ENCODE data around the gene F2RL2. TPM values are rescaled to one million over a fixed set of nuclear protein-coding genes. Genes with fewer than 3 reads are reported as not detected.

Gene F2RL2
- total RNA-seq, 1 experiment from 2014 or later = 0.11 TPM

DNA sequence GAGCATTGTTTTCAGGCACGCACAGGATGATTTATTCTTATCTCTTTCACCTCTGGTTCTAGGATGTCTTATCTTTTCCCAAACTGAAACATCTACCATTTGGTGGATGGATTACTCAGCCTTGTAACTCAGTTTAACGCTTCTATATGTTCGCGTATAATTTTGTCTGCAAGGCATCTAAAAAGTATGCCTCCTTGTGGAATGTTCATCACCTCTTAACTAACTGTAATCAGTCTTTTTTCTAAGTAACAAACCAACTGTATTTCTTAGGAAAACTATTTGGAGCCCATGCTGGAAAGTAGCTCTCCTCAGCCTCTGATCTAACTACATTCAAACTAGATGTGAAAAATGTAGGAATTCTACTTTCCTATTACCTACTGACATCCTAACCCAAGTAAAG is 11.5 kb upstream of the F2RL2 start:
- ATAC-seq = no peak
- H3K27ac ChIP-seq (ENCODE audit: low read length) = no peak overlapping the region
- H3K9ac ChIP-seq (ENCODE audit: low read length) = no peak overlapping the region
- no peaks in the 10 kb centered on the region for H3K36me3 ChIP-seq (ENCODE audit: low read depth, low read length)
- no peak overlapping the region for H3K4me2 ChIP-seq (ENCODE audit: low read length)
- intact Hi-C loops (cut with micrococcal nuclease) = no loop called here
- CTCF ChIA-PET = no interaction called here
- no TSS peak for BruUV-seq (replicated peaks)
- no peaks in the 10 kb centered on the region for H3K4me1 ChIP-seq (ENCODE audit: insufficient read depth, low read length)
- POLR2A ChIA-PET (ENCODE audit: unreplicated experiment) = no interaction called here
- TF ChIP-seq, protein P1, sequence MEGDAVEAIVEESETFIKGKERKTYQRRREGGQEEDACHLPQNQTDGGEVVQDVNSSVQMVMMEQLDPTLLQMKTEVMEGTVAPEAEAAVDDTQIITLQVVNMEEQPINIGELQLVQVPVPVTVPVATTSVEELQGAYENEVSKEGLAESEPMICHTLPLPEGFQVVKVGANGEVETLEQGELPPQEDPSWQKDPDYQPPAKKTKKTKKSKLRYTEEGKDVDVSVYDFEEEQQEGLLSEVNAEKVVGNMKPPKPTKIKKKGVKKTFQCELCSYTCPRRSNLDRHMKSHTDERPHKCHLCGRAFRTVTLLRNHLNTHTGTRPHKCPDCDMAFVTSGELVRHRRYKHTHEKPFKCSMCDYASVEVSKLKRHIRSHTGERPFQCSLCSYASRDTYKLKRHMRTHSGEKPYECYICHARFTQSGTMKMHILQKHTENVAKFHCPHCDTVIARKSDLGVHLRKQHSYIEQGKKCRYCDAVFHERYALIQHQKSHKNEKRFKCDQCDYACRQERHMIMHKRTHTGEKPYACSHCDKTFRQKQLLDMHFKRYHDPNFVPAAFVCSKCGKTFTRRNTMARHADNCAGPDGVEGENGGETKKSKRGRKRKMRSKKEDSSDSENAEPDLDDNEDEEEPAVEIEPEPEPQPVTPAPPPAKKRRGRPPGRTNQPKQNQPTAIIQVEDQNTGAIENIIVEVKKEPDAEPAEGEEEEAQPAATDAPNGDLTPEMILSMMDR (conservative IDR thresholded peaks at IDR 0.05; ENCODE audit: low read depth, low read length) = no peak
- TF ChIP-seq EZH2phosphoT487 (IDR thresholded peaks at IDR 0.05; ENCODE audit: borderline replicate concordance, low read length) = no peak
- no peak for TF ChIP-seq EZH2 (IDR thresholded peaks at IDR 0.05; ENCODE audit: low read length, unreplicated experiment)
- no peak overlapping the region for H2AFZ ChIP-seq (ENCODE audit: low read length)
- no peaks in the 10 kb centered on the region for H3K9me3 ChIP-seq (ENCODE audit: low read length)
- no peak overlapping the region for H3K4me3 ChIP-seq (ENCODE audit: low read length)
- H3K27me3 ChIP-seq (ENCODE audit: low read length) = no peaks in the 10 kb centered on the region
- H3K79me2 ChIP-seq (ENCODE audit: low read length) = no peaks in the 10 kb centered on the region
- DNase-seq = no peak
- no peaks in the 10 kb centered on the region for H3F3A ChIP-seq (ENCODE audit: low read length, unreplicated experiment)
- H4K20me1 ChIP-seq (ENCODE audit: low read length) = no peaks in the 10 kb centered on the region
- no peaks in the 10 kb centered on the region for H3K9me2 ChIP-seq (replicated peaks; ENCODE audit: low read length)

DNA sequence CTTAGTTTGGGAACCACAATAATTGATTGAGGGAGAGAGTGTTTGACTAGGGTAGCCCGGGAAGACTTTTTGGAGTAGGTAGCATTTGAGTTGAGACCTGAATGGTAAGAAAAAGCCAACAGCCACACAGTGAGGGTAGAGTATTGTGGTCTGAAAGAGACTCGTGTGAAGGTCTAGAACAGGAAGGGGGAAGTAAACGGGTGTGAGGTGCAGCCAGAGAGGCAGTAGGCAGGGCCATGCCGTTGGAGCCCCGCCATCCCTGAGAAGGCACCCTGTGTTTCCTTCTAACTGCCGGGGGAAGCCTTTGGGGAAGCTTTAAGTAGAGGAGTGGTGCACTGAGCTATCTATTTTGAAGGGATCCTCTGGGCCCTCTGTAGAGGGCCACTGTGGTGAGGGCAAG is 3.5 kb upstream of the F2RL2 start:
- Histone ChIP-seq H3F3A (ENCODE audit: low read length, unreplicated experiment) (no peaks in the 10 kb centered on the region), H3K9me3 (ENCODE audit: low read length) (no peaks in the 10 kb centered on the region), H2AFZ (ENCODE audit: low read length) (no peak overlapping the region), H3K79me2 (ENCODE audit: low read length) (no peaks in the 10 kb centered on the region), H4K20me1 (ENCODE audit: low read length) (no peaks in the 10 kb centered on the region), H3K9ac (ENCODE audit: low read length) (no peak overlapping the region), H3K9me2 (replicated peaks; ENCODE audit: low read length) (no peaks in the 10 kb centered on the region), H3K4me1 (ENCODE audit: insufficient read depth, low read length) (no peaks in the 10 kb centered on the region), H3K36me3 (ENCODE audit: low read depth, low read length) (no peaks in the 10 kb centered on the region), H3K4me3 (ENCODE audit: low read length) (no peak overlapping the region), H3K27me3 (ENCODE audit: low read length) (no peaks in the 10 kb centered on the region), H3K4me2 (ENCODE audit: low read length) (no peak overlapping the region), H3K27ac (ENCODE audit: low read length) (no peak overlapping the region)
- BruUV-seq (replicated peaks) = no TSS peak
- ChIA-PET CTCF (no interaction called here), POLR2A (ENCODE audit: unreplicated experiment) (no interaction called here)
- TF ChIP-seq, protein P1 (conservative IDR thresholded peaks at IDR 0.05; ENCODE audit: low read depth, low read length) = no peak
- TF ChIP-seq EZH2 (IDR thresholded peaks at IDR 0.05; ENCODE audit: low read length, unreplicated experiment) (no peak), EZH2phosphoT487 (IDR thresholded peaks at IDR 0.05; ENCODE audit: borderline replicate concordance, low read length) (no peak)
- ATAC-seq (no peak), DNase-seq (no peak)
- intact Hi-C loops (cut with micrococcal nuclease) = no loop called here

DNA sequence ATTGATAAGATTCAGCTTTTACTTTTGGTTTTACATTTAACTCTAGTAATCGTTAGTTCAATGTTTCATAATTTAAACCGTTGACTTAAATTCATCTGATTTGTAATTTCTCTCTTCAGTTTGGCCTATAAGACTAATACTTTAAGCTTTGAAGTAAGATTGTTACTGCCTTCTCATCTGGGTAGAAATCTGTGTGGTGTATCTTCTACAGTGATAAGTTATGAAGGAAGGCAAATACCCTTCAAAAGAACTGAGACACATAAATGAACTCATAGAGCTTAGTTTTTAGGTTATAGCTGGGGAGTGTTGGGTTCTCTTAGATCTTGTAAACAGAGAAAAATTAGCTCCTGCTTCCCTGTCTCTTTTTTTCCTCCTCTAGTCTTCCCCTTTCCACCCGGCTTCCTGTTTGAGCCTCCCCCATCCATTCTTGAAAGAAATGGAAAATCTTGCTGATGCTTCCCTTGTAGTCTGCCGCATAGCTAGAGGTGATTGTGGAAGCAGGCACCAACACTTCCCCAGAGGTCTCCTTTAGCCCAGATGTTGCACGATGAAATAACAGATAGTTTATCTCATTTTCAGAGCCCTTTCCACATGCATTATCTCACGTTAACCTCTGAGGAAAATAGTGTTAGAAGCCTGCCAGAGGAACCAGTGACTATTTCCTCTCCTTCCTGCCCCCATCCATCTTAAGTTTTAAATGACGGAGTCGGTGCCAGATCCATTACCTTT is 2.0 kb upstream of the F2RL2 start:
- no peaks in the 10 kb centered on the region for H3K27me3 ChIP-seq (ENCODE audit: low read length)
- intact Hi-C loops (cut with micrococcal nuclease) = no loop called here
- TF ChIP-seq, protein P1 (conservative IDR thresholded peaks at IDR 0.05; ENCODE audit: low read depth, low read length) = no peak
- TF ChIP-seq EZH2phosphoT487 (IDR thresholded peaks at IDR 0.05; ENCODE audit: borderline replicate concordance, low read length) (no peak), EZH2 (IDR thresholded peaks at IDR 0.05; ENCODE audit: low read length, unreplicated experiment) (no peak)
- no peaks in the 10 kb centered on the region for H3K9me2 ChIP-seq (replicated peaks; ENCODE audit: low read length)
- DNase-seq (no peak), ATAC-seq (no peak)
- no peak overlapping the region for H3K4me3 ChIP-seq (ENCODE audit: low read length)
- H3K9me3 ChIP-seq (ENCODE audit: low read length) = no peaks in the 10 kb centered on the region
- H3K27ac ChIP-seq (ENCODE audit: low read length) = no peak overlapping the region
- H3F3A ChIP-seq (ENCODE audit: low read length, unreplicated experiment) = no peaks in the 10 kb centered on the region
- ChIA-PET POLR2A (ENCODE audit: unreplicated experiment) (no interaction called here), CTCF (no interaction called here)
- H3K4me1 ChIP-seq (ENCODE audit: insufficient read depth, low read length) = no peaks in the 10 kb centered on the region
- H3K9ac ChIP-seq (ENCODE audit: low read length) = no peak overlapping the region
- no peaks in the 10 kb centered on the region for H4K20me1 ChIP-seq (ENCODE audit: low read length)
- H3K4me2 ChIP-seq (ENCODE audit: low read length) = no peak overlapping the region
- no peaks in the 10 kb centered on the region for H3K36me3 ChIP-seq (ENCODE audit: low read depth, low read length)
- H3K79me2 ChIP-seq (ENCODE audit: low read length) = no peaks in the 10 kb centered on the region
- no TSS peak for BruUV-seq (replicated peaks)
- H2AFZ ChIP-seq (ENCODE audit: low read length) = no peak overlapping the region
